Ovary (tissue), 3 donors: ENCODE results near the gene SBF2.

Experiments used
- POLR2A ChIP-seq: fragments of 450-650 bp; IDR thresholded peaks from one replicate; pipeline ENCODE4 v1.6.1; 2017; ENCODE audit warnings: antibody characterized with exemption, mild to moderate bottlenecking, moderate library complexity
- TF ChIP-seq, protein P1 (sequence below), 3 donors: fragments of 450-650 bp in 2 of 3; fragments of 200-600 bp in 1 of 3; IDR thresholded peaks; one replicate each; pipeline versions ENCODE4 v1.5.1 to v1.8.0; 2016 to 2022; ENCODE audit warnings: antibody characterized with exemption in 3 of 3, mild to moderate bottlenecking in 1 of 3
- donor health status: DM: no; HTN: no; CAD: no.

GRCh38 chr11:9772218-9772617, 521.8 kb downstream of the SBF2 start:
- TF ChIP-seq, protein P1, sequence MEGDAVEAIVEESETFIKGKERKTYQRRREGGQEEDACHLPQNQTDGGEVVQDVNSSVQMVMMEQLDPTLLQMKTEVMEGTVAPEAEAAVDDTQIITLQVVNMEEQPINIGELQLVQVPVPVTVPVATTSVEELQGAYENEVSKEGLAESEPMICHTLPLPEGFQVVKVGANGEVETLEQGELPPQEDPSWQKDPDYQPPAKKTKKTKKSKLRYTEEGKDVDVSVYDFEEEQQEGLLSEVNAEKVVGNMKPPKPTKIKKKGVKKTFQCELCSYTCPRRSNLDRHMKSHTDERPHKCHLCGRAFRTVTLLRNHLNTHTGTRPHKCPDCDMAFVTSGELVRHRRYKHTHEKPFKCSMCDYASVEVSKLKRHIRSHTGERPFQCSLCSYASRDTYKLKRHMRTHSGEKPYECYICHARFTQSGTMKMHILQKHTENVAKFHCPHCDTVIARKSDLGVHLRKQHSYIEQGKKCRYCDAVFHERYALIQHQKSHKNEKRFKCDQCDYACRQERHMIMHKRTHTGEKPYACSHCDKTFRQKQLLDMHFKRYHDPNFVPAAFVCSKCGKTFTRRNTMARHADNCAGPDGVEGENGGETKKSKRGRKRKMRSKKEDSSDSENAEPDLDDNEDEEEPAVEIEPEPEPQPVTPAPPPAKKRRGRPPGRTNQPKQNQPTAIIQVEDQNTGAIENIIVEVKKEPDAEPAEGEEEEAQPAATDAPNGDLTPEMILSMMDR (IDR thresholded peaks at IDR 0.05) = no peak
- TF ChIP-seq POLR2A = no peak
